Embryonic facial prominence (tissue), 1 donor: ENCODE data around the gene NPAT.
A peak's percentile ranks its signal among the peaks of the same experiment; 100 is the strongest.
"Not testable (repeated sequence)": the region's sequence is repeated elsewhere in the genome, so short reads cannot be mapped to it uniquely, and the experiment has no call there.

ENCODE experiments used
- DNase-seq: peaks from one replicate; pipeline ENCODE4 v3.0.0-alpha.2; 2016; ENCODE audit errors: extremely low spot score

The NPAT gene

GRCh38 chr11:108148556-108148955, 73.9 kb downstream of the NPAT start:
- DNase-seq: no peak

GRCh38 chr11:108147150-108147549, 75.3 kb downstream of the NPAT start:
- DNase-seq: no peak

- no peak for DNase-seq
Observed at GRCh38 chr11:108144615-108145014, 77.8 kb downstream of the NPAT start.

- DNase-seq: no peak
Observed at GRCh38 chr11:108142304-108142703, 80.1 kb downstream of the NPAT start.

GRCh38 chr11:108137212-108137611, 85.2 kb downstream of the NPAT start:
- no peak for DNase-seq

GRCh38 chr11:108135845-108136544, 86.4 kb downstream of the NPAT start:
- DNase-seq: no peak

GRCh38 chr11:108132993-108133538, 89.4 kb downstream of the NPAT start:
- DNase-seq: not testable (repeated sequence)

- DNase-seq: no peak
Observed at GRCh38 chr11:108131993-108132392, 90.4 kb downstream of the NPAT start.

GRCh38 chr11:108128772-108129171, 93.7 kb downstream of the NPAT start:
- DNase-seq: no peak

- no peak for DNase-seq
Observed at GRCh38 chr11:108125096-108125495, 97.3 kb downstream of the NPAT start.

GRCh38 chr11:108122166-108122628, 100.2 kb downstream of the NPAT start:
- no peak for DNase-seq

- peak; percentile 53 for DNase-seq
Observed at GRCh38 chr11:108121274-108122155, 100.9 kb downstream of the NPAT start, which contains the start of gene ACAT1. Gene ACAT1, plus strand, starts transcription at chr11:108121567. Its CDS starts 40 bp downstream, at chr11:108121607.

GRCh38 chr11:108120936-108121273, 101.5 kb downstream of the NPAT start:
- not testable (repeated sequence) for DNase-seq

- peak; percentile 36 for DNase-seq
Observed at GRCh38 chr11:108117746-108118371, 104.6 kb downstream of the NPAT start.

GRCh38 chr11:108115500-108116140, 106.8 kb downstream of the NPAT start:
- no peak for DNase-seq

GRCh38 chr11:108112057-108112456, 110.4 kb downstream of the NPAT start:
- no peak for DNase-seq

GRCh38 chr11:108111126-108111525, 111.3 kb downstream of the NPAT start:
- no peak for DNase-seq
